GM18507 (cell line): ENCODE data around the gene KHDC4.
"Not testable (repeated sequence)": the region's sequence is repeated elsewhere in the genome, so short reads cannot be mapped to it uniquely, and the experiment has no call there.

Source experiments
- DNase-seq: peaks from one replicate; pipeline ENCODE4 v3.0.0; 2011; ENCODE audit warnings: low read depth; ENCODE audit not compliant: insufficient read length; ENCODE audit errors: extremely low spot score
- FAIRE-seq: peaks from 2 replicates; lab custom pipeline; 2011; peaks lifted over from hg19 to GRCh38; lab: Jason Lieb, UNC

KHDC4 gene

DNA sequence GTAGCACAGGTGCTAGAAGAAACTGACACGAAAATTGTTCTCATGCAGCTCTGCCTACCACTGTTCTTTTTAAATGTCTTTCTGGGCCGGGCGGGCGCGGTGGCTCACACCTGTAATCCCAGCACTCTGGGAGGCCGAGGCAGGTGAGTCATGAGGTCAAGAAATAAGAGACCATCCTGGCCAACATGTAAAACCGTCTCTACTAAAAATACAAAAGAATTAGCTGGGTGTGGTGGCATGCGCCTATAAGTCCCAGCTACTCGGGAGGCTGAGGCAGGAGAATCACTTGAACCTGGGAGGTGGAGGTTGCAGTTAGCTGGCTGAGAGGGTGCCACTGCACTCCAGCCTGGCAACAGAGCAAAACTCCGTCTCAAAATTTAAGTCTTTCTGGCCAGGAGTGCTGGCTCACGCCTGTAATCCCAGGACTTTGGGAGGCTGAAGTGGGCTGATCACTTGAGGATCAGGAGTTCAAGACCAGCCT lies 22.1 kb downstream of the KHDC4 start:
- FAIRE-seq: no peak
- DNase-seq: no peak

DNA sequence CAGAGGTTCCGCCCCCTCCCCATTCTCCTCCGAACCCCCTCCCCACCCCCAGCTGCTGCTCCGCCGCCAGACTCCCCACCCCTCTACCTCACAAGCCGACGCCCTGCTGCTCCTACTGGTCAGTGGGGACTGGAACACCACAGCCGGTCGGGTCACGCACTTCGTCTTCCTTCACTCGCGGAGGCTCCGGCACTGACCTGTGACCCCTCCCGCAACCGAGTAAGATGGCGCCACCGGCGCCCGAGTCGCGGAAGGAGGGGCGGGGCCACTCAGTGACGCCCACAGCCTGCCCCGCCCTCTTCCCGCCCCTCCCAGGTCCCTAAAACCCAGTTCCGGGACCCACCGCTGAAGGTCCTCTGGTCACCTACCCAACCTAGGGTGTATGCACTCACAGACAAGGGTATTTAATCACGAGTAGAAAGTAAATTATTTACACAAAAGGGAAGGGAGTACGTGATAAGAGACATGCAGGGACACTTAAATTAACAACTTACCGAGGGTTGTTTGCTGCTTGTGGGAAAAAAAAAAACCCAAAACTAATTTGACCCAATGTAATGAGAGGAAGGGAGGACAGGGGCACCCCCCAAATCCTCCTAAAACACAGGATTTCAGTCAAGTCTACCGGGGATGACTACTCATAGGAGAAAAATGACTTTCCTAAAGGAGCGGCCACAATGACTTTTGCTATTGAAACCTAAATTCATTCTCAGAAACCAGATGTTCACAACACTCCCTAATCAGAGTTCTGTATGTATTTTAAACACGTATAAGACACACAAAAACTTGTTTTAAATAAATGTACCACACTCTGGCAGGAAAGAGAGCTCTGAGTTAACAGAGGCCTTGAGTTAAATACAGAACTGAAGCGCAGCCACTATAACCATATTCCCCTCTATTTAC lies 22.8 kb downstream of the KHDC4 start, which contains the start of gene RIT1:
Gene RIT1, minus strand, starts transcription at position 194 of the 900 bp plus-strand sequence. CDS start 588 bp downstream, outside the sequence.
- peak; percentile 83 for DNase-seq
- FAIRE-seq: peak; percentile 89

DNA sequence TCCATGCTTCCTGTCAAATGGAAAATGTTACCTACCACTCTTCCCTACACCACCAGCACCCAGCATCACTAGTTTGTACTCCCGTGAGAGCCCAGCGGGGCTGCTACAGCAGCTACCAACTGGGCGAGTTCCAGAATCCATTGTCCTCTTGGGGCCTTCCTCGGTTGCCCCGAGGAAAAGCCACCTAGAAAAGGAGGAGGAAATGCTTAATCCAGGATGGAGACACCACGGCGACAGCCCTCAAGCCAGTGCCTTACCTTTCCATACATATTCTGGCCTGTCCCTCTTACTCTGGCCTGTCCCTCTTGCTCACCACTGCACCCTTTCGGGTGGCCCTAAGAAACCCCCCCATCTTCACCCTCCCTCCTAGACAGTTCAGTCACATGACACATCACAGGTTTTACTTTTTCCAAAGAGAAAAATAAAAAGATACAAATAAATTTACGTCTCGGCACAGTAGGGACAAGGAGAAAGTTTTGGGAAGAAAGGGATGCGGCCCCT lies 23.5 kb downstream of the KHDC4 start:
- DNase-seq: no peak

DNA sequence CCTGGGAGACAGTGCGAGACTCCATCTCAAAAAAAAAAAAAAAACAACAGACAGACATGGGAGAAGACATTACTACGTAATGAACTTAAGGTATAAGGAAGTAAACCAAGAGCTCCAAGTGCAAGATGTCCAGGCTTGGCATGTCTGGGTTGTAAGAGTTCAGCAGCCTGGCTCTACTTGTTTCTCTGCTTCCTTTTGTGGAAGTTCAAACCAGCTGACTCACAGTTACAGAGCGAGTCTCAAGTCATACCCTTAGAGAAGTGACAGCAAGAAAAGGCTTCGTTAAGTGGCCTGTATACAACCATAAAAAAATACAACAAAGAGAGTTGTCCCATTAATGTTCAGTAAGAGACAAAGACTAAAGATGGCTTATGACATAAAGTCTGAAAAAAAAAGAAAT lies 24.3 kb downstream of the KHDC4 start:
- FAIRE-seq: peak; percentile 21
- DNase-seq: no peak

More for the DNA sequence above, 23.5 kb downstream of the KHDC4 start:
- FAIRE-seq: no peak

DNA sequence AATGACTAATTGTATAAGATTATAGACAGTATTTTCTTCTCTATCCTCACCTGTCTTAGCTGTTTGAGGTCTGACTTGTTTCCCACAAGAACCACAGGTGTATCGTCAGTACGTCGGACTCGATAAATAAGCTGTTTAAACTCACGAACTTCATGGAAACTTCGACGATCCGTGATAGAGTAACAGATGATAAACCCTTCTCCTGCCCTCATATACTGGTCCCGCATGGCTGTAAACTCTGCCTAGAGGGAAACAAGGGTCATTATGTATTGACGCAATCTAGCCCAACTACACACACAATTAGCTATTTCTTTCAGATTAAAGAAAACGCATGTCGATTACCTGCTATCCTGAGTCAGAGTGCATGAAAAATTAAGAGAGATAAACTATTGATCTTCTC lies 30.0 kb downstream of the KHDC4 start:
- no peak for FAIRE-seq
- DNase-seq: no peak

DNA sequence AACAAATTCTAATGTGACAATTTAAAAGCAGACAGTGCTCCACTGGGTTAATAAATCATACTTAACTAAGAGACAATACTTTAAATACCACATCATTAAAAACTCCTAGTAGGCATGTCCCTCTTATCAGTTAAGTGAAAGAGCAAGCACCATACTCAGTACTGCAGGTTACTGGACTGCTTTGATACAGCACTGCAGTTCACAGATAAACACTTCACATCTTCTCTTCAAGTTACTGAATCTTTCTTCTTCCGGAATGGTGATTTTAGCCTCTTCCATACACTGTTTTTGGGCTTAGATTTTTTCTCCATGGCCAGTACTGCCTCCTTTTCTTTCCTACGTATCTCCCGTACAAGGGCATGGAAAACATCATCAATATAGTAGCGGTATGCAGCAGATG lies 34.1 kb downstream of the KHDC4 start:
- no peak for DNase-seq
- FAIRE-seq: no peak

DNA sequence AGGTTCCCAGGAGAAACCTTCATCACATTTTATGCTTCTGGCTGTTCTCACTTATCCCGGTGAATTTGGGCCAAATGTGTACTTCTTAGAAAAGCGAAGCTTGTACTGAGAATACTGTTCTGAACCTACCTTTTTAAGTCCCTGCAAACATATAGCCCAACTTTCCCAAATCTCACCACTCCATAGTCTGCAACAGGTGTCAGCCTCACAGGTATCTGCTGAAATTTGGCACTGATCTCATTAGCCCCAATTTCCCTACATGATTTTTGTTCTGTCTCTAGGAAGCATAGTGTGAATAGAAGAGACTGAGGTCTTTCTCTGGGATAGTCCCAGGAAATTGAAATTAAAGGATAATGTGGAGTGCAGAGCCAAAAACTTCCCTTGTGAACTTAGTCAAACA lies 34.5 kb downstream of the KHDC4 start:
- FAIRE-seq: no peak
- DNase-seq: no peak

DNA sequence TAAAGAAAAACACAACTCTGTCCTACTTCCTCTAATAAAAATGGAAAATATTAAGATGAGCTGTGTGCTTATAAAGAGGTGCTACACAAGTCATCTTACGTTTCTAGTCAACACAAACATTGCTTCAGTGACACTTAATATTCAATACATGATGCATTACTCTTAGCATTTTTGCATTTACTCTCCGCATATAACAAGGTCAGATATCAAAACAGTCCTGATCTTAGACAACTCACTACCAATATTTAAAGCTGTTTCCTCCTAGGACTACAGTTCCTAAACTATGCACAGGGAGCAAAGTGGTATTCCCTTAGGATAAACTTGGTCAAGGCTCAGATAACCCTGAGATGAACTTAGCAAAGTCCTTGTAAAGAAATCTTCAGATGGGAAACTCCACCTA lies 35.3 kb downstream of the KHDC4 start:
- no peak for DNase-seq
- FAIRE-seq: no peak

DNA sequence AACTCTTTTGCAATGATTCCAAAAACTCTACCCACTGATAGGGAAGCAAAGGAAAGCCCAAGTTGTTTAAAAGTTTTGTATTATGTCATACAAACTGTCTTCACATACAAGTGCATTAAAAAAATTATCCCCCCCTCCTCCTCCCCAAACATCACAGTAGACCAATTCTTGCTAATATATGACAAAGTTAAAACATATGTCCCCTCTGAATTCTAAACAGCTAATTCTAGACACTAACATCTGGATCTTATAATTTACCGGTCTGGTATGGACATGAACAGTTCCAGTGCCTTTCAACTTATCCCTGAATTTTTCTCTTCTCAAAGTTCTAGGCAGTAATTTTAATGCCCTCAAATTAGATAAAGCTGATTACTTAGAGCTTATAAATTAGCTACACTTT lies 36.5 kb downstream of the KHDC4 start:
- FAIRE-seq (no peak), DNase-seq (no peak)

DNA sequence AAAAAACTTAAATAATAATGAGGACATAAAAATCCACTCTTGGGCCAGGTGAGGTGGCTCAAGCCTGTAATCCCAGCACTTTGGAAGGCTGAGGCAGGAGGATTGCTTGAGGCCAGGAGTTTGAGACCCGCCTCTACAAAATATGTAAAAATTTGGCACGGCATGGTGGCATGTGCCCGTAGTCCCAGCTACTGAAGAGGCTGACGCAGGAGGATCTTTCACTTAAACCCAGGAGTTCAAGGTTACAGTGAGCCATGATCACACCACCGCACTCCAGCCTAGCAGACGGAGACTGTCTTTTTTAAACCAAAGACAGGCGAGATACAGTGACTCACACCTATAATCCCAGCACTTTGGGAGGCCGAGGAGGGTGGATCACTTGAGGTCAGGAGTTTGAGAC lies 37.7 kb downstream of the KHDC4 start:
- DNase-seq, FAIRE-seq: not testable (repeated sequence)

DNA sequence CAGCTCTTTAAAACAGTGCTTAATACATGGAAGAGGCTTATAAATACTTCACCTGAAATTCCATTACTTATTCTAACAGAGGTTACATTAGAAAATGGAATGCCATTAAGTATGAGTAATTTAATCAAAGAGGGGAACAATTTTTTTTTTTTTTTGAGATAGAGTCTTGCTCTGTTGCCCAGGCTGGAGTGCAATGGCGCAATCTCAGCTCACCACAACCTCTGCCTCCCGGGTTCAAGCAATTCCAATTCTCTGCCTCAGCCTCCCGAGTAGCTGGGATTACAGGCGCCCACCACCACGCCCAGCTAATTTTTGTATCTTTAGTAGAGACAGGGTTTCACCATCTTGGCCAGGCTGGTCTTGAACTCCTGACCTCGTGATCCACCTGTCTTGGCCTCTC lies 38.6 kb downstream of the KHDC4 start:
- not testable (repeated sequence) for DNase-seq, FAIRE-seq

DNA sequence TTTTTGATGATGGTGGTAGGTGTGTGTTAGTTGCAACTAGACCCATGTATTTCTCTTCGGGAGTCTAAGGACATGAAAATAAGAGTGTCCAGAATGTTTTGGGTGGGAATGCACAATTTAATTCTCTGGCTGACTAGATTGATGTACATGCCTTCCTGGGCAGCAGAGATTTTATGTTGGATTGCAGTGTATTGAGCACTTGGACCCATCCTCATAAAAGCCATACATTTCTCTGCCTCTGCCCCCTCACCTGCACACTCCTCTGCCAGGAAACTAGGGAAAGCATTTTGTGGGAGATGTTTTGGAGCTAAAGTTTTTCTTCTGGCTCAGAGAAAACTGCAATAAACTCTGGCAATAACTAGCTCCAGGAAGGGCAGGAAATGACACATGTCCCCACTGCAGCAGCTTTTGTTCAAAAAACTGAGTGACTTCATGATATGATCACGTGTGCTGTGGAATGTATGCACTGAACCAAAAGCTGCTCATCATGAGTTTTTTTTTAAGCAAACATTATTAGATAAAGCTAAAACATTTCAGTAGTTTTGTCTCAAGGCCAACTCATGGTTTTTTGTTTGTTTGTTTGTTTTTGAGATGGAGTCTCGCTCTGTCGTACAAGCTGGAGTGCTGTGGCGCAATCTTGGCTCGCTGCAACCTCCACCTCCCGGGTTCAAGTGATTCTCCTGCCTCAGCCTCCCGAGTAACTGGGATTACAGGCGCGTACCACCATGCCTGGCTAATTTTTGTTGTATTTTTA lies 40.6 kb downstream of the KHDC4 start:
- FAIRE-seq: no peak
- DNase-seq: no peak

DNA sequence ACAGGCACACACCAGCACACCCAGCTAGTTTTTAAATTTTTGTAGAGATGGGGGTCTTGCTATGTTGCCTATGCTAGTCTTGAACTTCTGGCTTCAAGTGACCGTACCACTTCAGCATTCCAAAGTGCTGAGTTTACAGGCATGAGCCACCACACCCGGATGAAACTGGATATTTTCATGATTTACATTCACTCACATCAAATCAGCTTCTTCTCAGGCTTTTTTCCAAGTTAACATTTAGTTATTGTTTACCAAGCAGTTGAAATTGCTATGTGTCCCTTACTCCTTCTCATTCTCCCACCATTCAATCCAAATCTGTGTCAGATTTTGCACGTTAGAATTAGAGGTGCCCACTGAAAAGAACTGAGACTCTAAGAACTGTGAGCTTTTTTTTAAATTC lies 41.4 kb downstream of the KHDC4 start:
- FAIRE-seq (no peak), DNase-seq (no peak)

DNA sequence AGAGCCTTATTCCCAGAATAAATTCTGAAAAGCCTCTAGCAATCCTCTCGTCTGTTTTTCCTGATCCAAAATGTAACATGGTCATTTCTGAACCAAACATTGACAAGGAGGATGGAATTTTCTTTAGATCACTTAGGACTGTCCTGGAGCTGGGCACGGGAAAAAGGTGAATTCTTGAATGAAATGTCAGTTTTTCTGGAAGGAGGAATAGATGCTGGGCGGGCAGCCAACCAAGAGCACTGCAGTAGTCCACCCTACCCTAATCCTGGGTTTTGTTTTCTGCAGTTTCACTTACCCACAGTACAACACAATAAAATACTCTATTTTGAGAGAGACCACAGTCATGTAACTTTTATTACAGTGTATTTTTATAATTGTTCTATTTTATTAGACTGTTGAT lies 44.0 kb downstream of the KHDC4 start:
- FAIRE-seq (no peak), DNase-seq (no peak)

DNA sequence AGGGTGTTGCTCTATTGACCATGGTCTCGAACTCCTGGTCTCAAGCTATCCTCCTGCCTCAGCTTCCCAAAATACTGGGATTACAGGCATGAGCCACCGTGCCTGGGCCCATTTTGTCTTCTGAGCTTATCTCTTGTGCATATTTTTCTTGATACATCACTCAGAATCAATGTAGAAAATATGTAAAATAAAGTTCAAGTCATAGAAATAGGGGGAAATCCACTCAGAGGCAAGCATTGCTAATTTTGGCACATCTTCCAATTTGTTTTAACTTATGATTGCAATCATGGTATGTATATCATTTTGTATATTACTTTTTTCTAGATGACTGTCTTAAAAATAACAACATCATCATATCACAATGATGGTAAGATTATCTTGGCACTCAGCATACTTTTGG lies 44.6 kb downstream of the KHDC4 start:
- no peak for DNase-seq
- FAIRE-seq: no peak

DNA sequence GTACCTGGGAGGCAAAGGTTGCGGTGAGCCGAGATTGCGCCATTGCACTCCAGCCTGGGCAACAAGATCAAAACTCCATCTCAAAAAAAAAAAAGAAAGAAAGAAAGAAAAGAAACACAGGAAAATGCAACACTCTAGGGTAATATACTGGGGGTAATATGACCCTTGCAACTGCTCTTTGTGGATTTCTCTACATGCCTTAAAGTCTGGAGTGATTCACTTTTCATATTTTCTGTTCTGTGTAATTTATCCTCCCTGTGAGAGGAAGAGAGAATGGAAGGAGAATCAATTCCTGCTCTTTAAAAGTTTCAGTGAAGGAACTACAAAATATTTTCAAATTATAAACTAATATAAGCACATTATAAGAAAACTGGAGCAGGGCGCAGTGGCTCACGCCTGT lies 45.7 kb downstream of the KHDC4 start:
- FAIRE-seq (no peak), DNase-seq (no peak)

DNA sequence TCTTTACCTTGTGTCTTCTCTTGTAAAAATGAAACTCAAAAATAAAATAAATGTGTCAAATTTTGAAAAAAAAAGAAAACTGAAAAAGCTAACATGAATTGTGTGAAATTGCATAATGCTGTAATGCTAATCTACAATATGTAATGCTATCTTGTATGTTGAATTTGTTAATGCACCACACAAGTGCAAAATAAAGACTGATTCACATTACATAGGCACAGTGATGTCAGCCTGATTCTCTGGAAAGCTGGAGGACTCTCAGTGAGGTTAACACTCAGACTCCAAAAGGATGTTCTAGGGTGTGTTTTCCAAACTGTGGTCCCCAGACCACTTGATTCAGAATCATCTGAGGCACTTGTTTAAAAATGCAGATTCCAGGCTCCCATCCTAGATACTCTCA lies 49.2 kb downstream of the KHDC4 start:
- FAIRE-seq: no peak
- DNase-seq: no peak

DNA sequence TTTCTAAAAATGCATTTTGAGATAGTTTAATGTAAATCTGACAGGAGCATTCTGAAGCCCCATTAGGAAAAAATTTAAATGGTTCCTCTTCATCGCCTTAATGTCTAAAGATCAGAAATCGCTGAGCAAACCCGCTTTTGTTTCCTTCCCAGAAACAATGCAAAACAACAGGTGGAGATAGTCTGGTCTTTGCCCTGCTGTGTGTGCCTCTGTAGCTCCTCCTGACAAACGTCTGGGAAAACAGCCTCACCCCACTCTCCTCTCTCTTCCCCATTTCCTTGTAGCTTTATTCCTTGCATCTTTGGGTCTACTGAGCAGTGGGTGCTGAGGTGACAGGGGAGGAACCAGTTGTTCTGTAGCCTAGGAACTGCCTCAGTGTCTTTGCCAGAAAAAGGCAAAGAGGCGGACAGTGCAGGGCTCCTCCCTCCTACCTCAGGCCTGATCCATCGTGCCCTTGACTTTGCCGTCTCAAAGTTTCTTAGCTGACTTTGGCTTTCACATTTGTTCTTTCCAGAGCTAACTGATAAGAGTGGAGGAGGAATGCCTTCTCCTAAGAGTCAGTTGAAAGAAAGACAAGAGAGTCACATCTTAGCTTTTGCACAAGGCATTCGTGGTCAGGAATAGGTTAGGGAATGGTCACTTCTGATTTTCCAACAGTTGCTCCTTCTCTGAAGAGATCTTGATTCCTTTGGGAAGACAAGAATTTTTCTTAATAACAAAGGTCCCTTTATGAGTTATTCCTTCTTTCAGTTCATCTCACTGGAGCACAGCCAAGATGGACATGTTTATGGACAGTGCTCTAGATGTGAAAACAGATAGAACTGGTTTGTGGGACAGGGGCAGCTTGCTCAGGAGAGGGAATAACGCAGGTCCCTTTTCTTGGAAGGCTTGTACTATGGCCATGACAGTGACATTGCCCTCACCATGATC lies 49.9 kb downstream of the KHDC4 start:
- DNase-seq (no peak), FAIRE-seq (no peak)

DNA sequence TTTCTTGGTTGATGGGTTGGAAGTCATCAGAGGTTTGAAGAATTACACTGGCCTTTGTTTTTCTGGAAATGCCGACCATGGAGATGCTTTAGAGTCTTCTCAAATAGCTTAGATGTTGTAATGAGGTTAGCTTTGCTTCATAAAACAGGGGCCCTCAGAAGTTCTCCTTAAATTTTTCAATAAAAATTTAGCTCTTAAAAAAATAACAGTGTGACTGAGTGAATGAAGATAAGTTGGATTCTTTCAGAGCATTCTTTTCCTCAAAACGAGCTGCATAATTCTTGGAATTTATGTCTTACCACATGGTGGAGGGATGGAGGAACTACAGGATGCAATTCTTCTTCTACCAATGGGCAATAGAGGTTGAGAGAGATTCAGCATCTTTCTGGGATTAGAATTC lies 51.4 kb downstream of the KHDC4 start:
- FAIRE-seq (no peak), DNase-seq (no peak)
